ENCODE results near the gene PRDM16. TPM values are rescaled to one million over a fixed set of nuclear protein-coding genes. Genes with fewer than 3 reads are reported as not detected.

Gene PRDM16
- total and polyA plus RNA-seq, 2 of the 13 experiments (the other 11 are each of a cell fraction or from before 2014, with no cell fraction given) = 0.15 to 0.81 TPM

GRCh38 chr1:3070644-3071564, 1.9 kb downstream of the PRDM16 start (continued):
- TF ChIP-seq ZNF446 (CRISPR knock-in tag; IDR thresholded peaks at IDR 0.05) = no peak
- peak; percentile 58 for TF ChIP-seq ZNF235 (CRISPR knock-in tag; IDR thresholded peaks at IDR 0.05; ENCODE audit: borderline replicate concordance)
- TF ChIP-seq ZMYM3 (CRISPR knock-in tag; IDR thresholded peaks at IDR 0.05) = no peak; the same call in 1 of the 2 replicates
- no peak for TF ChIP-seq ZNF230 (CRISPR knock-in tag; IDR thresholded peaks at IDR 0.05)
- no peak for TF ChIP-seq HOXA7 (CRISPR knock-in tag; IDR thresholded peaks at IDR 0.05)
- peak; percentile 13; the same call in 1 of the 2 replicates for TF ChIP-seq THAP9 (CRISPR knock-in tag; IDR thresholded peaks at IDR 0.05; ENCODE audit: borderline replicate concordance)
- no peak for TF ChIP-seq SP4 (CRISPR knock-in tag; IDR thresholded peaks at IDR 0.05)
- no peak for TF ChIP-seq ZNF274 (CRISPR knock-in tag; IDR thresholded peaks at IDR 0.05)
- no peak for TF ChIP-seq U2AF2 (IDR thresholded peaks at IDR 0.05; ENCODE audit: low read depth, low read length)
- TF ChIP-seq GRHL1 (CRISPR knock-in tag; conservative IDR thresholded peaks at IDR 0.05) = no peak
- no peak; the same call in 1 of the 2 replicates for TF ChIP-seq ZNF639 (CRISPR knock-in tag; conservative IDR thresholded peaks at IDR 0.05)
- TF ChIP-seq ZNF136 (CRISPR knock-in tag; IDR thresholded peaks at IDR 0.05; ENCODE audit: low read depth) = no peak
- TF ChIP-seq ZNF598 (CRISPR knock-in tag; IDR thresholded peaks at IDR 0.05; ENCODE audit: borderline replicate concordance) = no peak
- TF ChIP-seq NFIC (IDR thresholded peaks at IDR 0.05; ENCODE audit: low read length) = no peak
- peak; percentile 53; the same call in 1 of the 2 replicates for TF ChIP-seq SAFB2 (CRISPR knock-in tag; IDR thresholded peaks at IDR 0.05; ENCODE audit: borderline replicate concordance, low read depth)
- TF ChIP-seq RNF219 (CRISPR knock-in tag; IDR thresholded peaks at IDR 0.05) = no peak
